Endothelial cell of umbilical vein (primary cell): ENCODE measurements around the gene ABI3BP. TPM values are rescaled to one million over a fixed set of nuclear protein-coding genes. Genes with fewer than 3 reads are reported as not detected.

Experiments
- BruUV-seq: library from RNA; stranded (reverse); fragments of 400-500 nt; replicated peaks from 2 replicates; lab custom pipeline; 2021; lab: Mats Ljungman, UMichigan
- CTCF ChIA-PET: fragments of 300-600, 350-600 bp; sonication (Branson Sonifier 250); formaldehyde crosslinking; loops from one replicate; lab custom pipeline; 2021; ENCODE audit warnings: antibody characterized with exemption, inconsistent platforms; lab: Charles Lee
- POLR2A ChIA-PET: fragments of 300-600, 350-600 bp; sonication (Branson Sonifier 250); formaldehyde crosslinking; loops from one replicate; lab custom pipeline; 2021; ENCODE audit warnings: antibody characterized with exemption, inconsistent platforms; lab: Charles Lee
- DNase-seq: peaks from one replicate; pipeline ENCODE4 v3.0.0-alpha.2; 2011; ENCODE audit warnings: low read depth, low spot score
- FAIRE-seq: peaks from 2 replicates; lab custom pipeline; 2011; peaks lifted over from hg19 to GRCh38; lab: Jason Lieb, UNC
- H2AFZ ChIP-seq: 2 replicates; pipeline ENCODE4 v1.6.0; 2012; ENCODE audit warnings: low read depth, low read length, control low read depth, inconsistent platforms
- H3K27ac ChIP-seq: 2 replicates; pipeline ENCODE4 v1.5.1; 2011; ENCODE audit warnings: low read depth, mild to moderate bottlenecking, control low read depth, low read length, moderate library complexity; ENCODE audit not compliant: insufficient read depth
- H3K27me3 ChIP-seq, 2 experiments: 2 replicates each; pipeline versions ENCODE4 v1.6.0 to v1.6.1; 2011; ENCODE audit warnings: low read length in 2 of 2, mixed read lengths in 1 of 2; ENCODE audit not compliant: control insufficient read depth in 2 of 2, insufficient read depth in 2 of 2
- H3K36me3 ChIP-seq, 2 experiments: 2 replicates in 1 of 2; 3 replicates in 1 of 2; pipeline ENCODE4 v1.5.1; 2011; ENCODE audit warnings: low read length in 2 of 2, mild to moderate bottlenecking in 1 of 2, moderate library complexity in 1 of 2; ENCODE audit not compliant: control insufficient read depth in 2 of 2, insufficient read depth in 2 of 2; ENCODE audit errors: extremely low read depth in 1 of 2
- H3K4me1 ChIP-seq: 3 replicates; pipeline ENCODE4 v1.5.1; 2011; ENCODE audit warnings: mild to moderate bottlenecking, low read length; ENCODE audit not compliant: control insufficient read depth, insufficient read depth; ENCODE audit errors: extremely low read depth
- H3K4me2 ChIP-seq: 2 replicates; pipeline ENCODE4 v1.6.1; 2011; ENCODE audit warnings: low read length, control low read depth, mixed read lengths; ENCODE audit not compliant: insufficient read depth
- H3K4me3 ChIP-seq, 3 experiments: fragments of 200-600 bp in 1 of 3; sonication (generic), shearing (Covaris generic) in 1 of 3; replicated peaks in 1 of 3; 2 replicates each; pipeline ENCODE4 v1.5.1; 2011 to 2016; ENCODE audit warnings: control low read depth in 3 of 3, low read length in 3 of 3, mild to moderate bottlenecking in 2 of 3, inconsistent platforms in 1 of 3, low read depth in 1 of 3, moderate library complexity in 1 of 3; ENCODE audit not compliant: insufficient read depth in 1 of 3
- H3K79me2 ChIP-seq: 2 replicates; pipeline ENCODE4 v1.6.0; 2012; ENCODE audit warnings: low read length, inconsistent platforms; ENCODE audit not compliant: control insufficient read depth, insufficient read depth
- H3K9ac ChIP-seq: replicated peaks from 2 replicates; pipeline ENCODE3; 2011; ENCODE audit warnings: low read length, control low read depth; ENCODE audit not compliant: insufficient read depth; ENCODE audit errors: extremely low read depth
- H3K9me1 ChIP-seq: replicated peaks from 3 replicates; pipeline ENCODE4 v1.6.0; 2011; ENCODE audit warnings: mild to moderate bottlenecking, low read length; ENCODE audit not compliant: control insufficient read depth, insufficient read depth; ENCODE audit errors: extremely low read depth
- H3K9me3 ChIP-seq: replicated peaks from 2 replicates; pipeline ENCODE4 v1.5.1; 2012; ENCODE audit warnings: low read length, inconsistent platforms; ENCODE audit not compliant: control insufficient read depth, insufficient read depth
- H4K20me1 ChIP-seq: replicated peaks from 2 replicates; pipeline ENCODE3; 2011; ENCODE audit warnings: mild to moderate bottlenecking, low read length; ENCODE audit not compliant: control insufficient read depth, insufficient read depth; ENCODE audit errors: extremely low read depth
- EZH2 ChIP-seq: IDR thresholded peaks from 2 replicates; pipeline ENCODE4 v1.6.1; 2012; ENCODE audit warnings: borderline replicate concordance, low read depth, mild to moderate bottlenecking, moderate library complexity, low read length, inconsistent platforms; ENCODE audit not compliant: severe bottlenecking
- FOS ChIP-seq: IDR thresholded peaks from 2 replicates; pipeline ENCODE4 v1.6.1; 2011; ENCODE audit warnings: mild to moderate bottlenecking, low read length, moderate library complexity, borderline replicate concordance; ENCODE audit not compliant: insufficient read depth
- GATA2 ChIP-seq: IDR thresholded peaks from 2 replicates; pipeline ENCODE4 v1.7.0; 2011; ENCODE audit warnings: low read depth, mild to moderate bottlenecking, moderate library complexity, mixed read lengths, low read length; ENCODE audit not compliant: insufficient read length, insufficient read depth
- JUN ChIP-seq: IDR thresholded peaks from 2 replicates; pipeline ENCODE4 v1.6.1; 2011; ENCODE audit warnings: borderline replicate concordance, low read depth; ENCODE audit not compliant: insufficient read length, insufficient read depth
- MYC ChIP-seq: IDR thresholded peaks from one replicate; pipeline ENCODE4 v1.6.1; 2011; ENCODE audit warnings: mild to moderate bottlenecking, low read depth, low read length
- POLR2A ChIP-seq: IDR thresholded peaks from 2 replicates; pipeline ENCODE4 v1.6.1; 2012; ENCODE audit warnings: low read depth, mild to moderate bottlenecking, control low read depth, low read length
- POLR2AphosphoS5 ChIP-seq: IDR thresholded peaks from 2 replicates; pipeline ENCODE4 v1.6.1; 2012; ENCODE audit warnings: low read depth, mild to moderate bottlenecking, control low read depth, low read length, moderate library complexity; ENCODE audit not compliant: insufficient read depth
- dilution Hi-C: fragments of 300-500 bp; cut with MboI; formaldehyde crosslinking; loops from one replicate; pipeline ENCODE4 v1.15.0; 2019; ENCODE audit warnings: low sequenced_read_pairs; ENCODE audit not compliant: extremely low pct_ligation_motif_present
- intact Hi-C: fragments of 100-400 bp; cut with micrococcal nuclease; formaldehyde crosslinking; loops from one replicate; pipeline ENCODE4 v1.10.0; 2022
- polyA plus RNA-seq, 4 experiments: library from polyadenylated mRNA; depleted of rRNA in 3 of 4; stranded (reverse) in 3 of 4; unstranded in 1 of 4; fragments of >200 nt; gene quantifications; 2 replicates each; pipeline versions ENCODE4 v1.2.1 to v1.2.3, GENCODE V29; 2011 to 2012; ENCODE audit warnings: missing spikeins in 1 of 4
- small RNA-seq: library from RNA; depleted of rRNA; stranded (forward); fragments of <200 nt; gene quantifications from one replicate; pipeline ENCODE3, GENCODE V24; 2012; ENCODE audit warnings: low replicate concordance, low read depth; ENCODE audit not compliant: insufficient read depth, insufficient read length
- total RNA-seq: library from RNA; stranded (reverse); gene quantifications from 2 replicates; pipeline ENCODE4 v1.2.3, GENCODE V29; 2021
- TF ChIP-seq, protein P1 (sequence below), 2 donors: IDR thresholded peaks; 1 replicate in 1 of 2; 2 replicates in 1 of 2; pipeline ENCODE4 v1.5.1; 2011; ENCODE audit warnings: low read length in 2 of 2, mild to moderate bottlenecking in 2 of 2, moderate library complexity in 2 of 2, control low read depth in 1 of 2, inconsistent platforms in 1 of 2, low read depth in 1 of 2; ENCODE audit not compliant: insufficient read depth in 1 of 2; ENCODE audit errors: extremely low read depth in 1 of 2
- TF ChIP-seq, protein P2 (sequence below): IDR thresholded peaks from 2 replicates; pipeline ENCODE4 v1.6.1; 2011; ENCODE audit not compliant: insufficient read depth, insufficient read length

Gene ABI3BP
- total and polyA plus RNA-seq, 2 donors (not counting 3 experiments of a cell fraction or from before 2014, with no cell fraction given), result 78.1 to 106 TPM

DNA sequence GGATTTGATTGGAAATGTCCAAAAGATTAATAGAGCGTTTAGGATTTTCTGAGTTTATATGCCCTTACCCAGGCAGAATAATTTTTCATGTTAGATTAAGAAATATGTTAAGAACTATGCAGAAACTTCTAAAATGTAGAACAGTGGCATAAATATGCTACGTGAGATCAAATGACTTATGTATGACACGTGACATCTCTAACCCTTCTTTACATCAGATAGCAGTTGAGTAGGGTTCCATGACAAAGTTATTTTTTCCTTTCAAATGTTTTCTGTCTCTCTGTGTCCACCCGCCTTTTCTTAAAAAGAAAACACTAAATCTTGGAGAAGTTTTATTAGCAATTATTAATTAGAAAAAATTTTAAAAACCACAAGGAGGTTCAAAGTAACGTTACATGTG, 292.5 kb downstream of the ABI3BP start:
- Histone ChIP-seq H3K4me3 (no peak overlapping the region), H3K36me3 (no peaks in the 10 kb centered on the region), H3K79me2 (no peaks in the 10 kb centered on the region), H4K20me1 (no peaks in the 10 kb centered on the region), H3K9me3 (no peaks in the 10 kb centered on the region), H3K9ac (no peak overlapping the region), H3K4me1 (no peaks in the 10 kb centered on the region), H3K27ac (no peak overlapping the region), H2AFZ (no peak overlapping the region), H3K27me3 (peaks cover 5 to 16% of the 10 kb centered on the region in 2 experiments), H3K9me1 (no peaks in the 10 kb centered on the region), H3K4me2 (no peak overlapping the region)
- POLR2A ChIA-PET, result no interaction called here
- intact Hi-C loops (loop anchor here (10.0 kb wide), 1 partner anchor 206 kb away; the partner anchor contains the start of gene TMEM45A), dilution Hi-C loops (no loop called here)
- no peak for FAIRE-seq
- no TSS peak for BruUV-seq
- TF ChIP-seq MYC, result no peak
- no peak for TF ChIP-seq GATA2
- TF ChIP-seq FOS, result no peak
- TF ChIP-seq, protein P1, sequence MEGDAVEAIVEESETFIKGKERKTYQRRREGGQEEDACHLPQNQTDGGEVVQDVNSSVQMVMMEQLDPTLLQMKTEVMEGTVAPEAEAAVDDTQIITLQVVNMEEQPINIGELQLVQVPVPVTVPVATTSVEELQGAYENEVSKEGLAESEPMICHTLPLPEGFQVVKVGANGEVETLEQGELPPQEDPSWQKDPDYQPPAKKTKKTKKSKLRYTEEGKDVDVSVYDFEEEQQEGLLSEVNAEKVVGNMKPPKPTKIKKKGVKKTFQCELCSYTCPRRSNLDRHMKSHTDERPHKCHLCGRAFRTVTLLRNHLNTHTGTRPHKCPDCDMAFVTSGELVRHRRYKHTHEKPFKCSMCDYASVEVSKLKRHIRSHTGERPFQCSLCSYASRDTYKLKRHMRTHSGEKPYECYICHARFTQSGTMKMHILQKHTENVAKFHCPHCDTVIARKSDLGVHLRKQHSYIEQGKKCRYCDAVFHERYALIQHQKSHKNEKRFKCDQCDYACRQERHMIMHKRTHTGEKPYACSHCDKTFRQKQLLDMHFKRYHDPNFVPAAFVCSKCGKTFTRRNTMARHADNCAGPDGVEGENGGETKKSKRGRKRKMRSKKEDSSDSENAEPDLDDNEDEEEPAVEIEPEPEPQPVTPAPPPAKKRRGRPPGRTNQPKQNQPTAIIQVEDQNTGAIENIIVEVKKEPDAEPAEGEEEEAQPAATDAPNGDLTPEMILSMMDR (IDR thresholded peaks at IDR 0.05; ENCODE audit: extremely low read depth in 1 of 2, insufficient read depth in 1 of 2, low read depth in 1 of 2, low read length in 2 of 2), result no peak
- TF ChIP-seq JUN, result no peak
- TF ChIP-seq POLR2A, result no peak
- TF ChIP-seq POLR2AphosphoS5, result no peak
- TF ChIP-seq, protein P2, sequence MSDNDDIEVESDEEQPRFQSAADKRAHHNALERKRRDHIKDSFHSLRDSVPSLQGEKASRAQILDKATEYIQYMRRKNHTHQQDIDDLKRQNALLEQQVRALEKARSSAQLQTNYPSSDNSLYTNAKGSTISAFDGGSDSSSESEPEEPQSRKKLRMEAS, result no peak
- TF ChIP-seq EZH2, result no peak
- CTCF ChIA-PET, result no interaction called here
- DNase-seq, result no peak

Small RNA genes lying within 50 kb of the gene (small RNA-seq; reads per million reads assigned to genes)
- 0.66 reads per million for gene RNU6-865P
